Activated T-cell treated with anti-CD3 and anti-CD28 coated beads for 48 hours (primary cell): ENCODE results near the gene GLI3.
"Not testable (repeated sequence)": the region's sequence is repeated elsewhere in the genome, so short reads cannot be mapped to it uniquely, and the experiment has no call there.

Experiments
- DNase-seq: peaks from one replicate; pipeline ENCODE4 v3.0.0-alpha.2; 2020; ENCODE audit warnings: low read depth

The GLI3 gene

DNA sequence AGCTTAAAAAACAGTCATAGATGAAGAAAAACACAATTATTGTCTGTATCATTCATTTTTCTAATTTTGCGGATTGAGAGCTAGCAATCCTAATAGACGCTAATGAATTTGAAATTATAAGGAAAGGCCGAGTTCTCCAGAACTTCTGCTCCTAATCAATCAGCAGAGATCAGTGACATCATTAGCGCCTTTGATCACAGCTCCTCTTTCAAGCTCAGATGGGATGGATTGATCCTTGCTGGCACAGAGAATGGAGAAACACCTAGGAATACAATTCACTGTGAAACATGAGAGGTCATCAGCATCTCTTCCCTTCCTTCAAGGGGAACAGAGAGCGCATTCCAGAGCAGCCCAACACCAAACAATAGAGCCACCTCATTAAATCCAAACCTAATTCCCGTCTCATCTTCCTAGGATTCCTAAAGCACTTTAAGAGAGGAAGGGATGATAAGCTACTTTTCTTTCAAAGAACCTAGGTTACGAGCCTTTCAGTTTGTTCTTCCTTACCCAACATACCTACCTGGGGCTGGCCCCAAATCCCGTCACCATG lies 24.4 kb downstream of the GLI3 start:
- no peak for DNase-seq

- no peak for DNase-seq
Measured at GRCh38 chr7:42211938-42212337, 25.1 kb downstream of the GLI3 start.

GRCh38 chr7:42210779-42211178 lies 26.2 kb downstream of the GLI3 start:
- no peak for DNase-seq

DNA sequence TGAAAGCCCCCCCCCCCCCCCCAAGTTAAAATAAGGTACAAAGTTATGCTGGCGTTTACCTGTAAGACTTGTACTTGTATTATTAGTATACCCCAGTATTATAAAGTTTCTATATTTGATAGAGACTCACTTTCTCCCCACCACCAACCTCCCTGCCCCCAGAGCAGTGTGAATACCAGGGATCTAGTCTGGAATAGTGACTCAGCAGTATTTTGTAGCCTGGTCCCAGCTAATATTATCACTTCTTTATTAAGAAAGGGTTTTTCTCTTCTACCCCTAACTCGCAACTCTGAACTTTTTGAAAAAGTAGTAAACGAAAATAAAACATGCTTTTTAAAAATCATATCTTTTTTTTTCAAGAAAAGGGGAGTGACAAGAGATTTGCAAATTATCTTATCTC lies 26.7 kb downstream of the GLI3 start:
- no peak for DNase-seq

GRCh38 chr7:42209085-42209484 lies 27.9 kb downstream of the GLI3 start:
- DNase-seq = not testable (repeated sequence)

- no peak for DNase-seq
Measured at GRCh38 chr7:42208572-42208971, 28.4 kb downstream of the GLI3 start.

GRCh38 chr7:42207420-42207819 lies 29.6 kb downstream of the GLI3 start:
- no peak for DNase-seq

GRCh38 chr7:42203336-42203735 lies 33.7 kb downstream of the GLI3 start:
- DNase-seq = no peak

GRCh38 chr7:42202601-42203000 lies 34.4 kb downstream of the GLI3 start:
- no peak for DNase-seq

GRCh38 chr7:42198974-42199668 lies 37.9 kb downstream of the GLI3 start:
- no peak for DNase-seq

DNA sequence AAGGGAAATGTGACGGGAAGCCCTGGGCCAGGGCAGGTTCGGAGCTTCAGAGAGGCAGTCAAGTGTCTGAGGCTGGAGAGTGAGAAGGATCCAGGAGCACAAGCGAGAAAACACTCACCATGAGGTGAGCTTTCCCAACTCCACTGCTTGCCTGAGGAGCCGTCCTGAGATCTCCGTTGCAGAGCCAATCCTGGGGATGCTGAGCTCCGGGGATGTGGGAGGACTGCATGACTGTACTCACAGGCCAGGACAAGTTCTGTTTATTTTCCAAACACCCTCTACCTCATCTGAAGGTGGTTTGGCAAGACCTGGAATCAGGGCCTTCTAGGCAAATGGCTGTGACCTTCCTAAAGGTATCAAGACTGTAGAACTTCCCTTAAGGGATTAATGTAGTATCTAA lies 38.7 kb downstream of the GLI3 start:
- DNase-seq = no peak

- no peak for DNase-seq
Measured at GRCh38 chr7:42197451-42197850, 39.6 kb downstream of the GLI3 start.

GRCh38 chr7:42194238-42194637 lies 42.8 kb downstream of the GLI3 start:
- no peak for DNase-seq

GRCh38 chr7:42193471-42194129 lies 43.4 kb downstream of the GLI3 start:
- DNase-seq = no peak

DNA sequence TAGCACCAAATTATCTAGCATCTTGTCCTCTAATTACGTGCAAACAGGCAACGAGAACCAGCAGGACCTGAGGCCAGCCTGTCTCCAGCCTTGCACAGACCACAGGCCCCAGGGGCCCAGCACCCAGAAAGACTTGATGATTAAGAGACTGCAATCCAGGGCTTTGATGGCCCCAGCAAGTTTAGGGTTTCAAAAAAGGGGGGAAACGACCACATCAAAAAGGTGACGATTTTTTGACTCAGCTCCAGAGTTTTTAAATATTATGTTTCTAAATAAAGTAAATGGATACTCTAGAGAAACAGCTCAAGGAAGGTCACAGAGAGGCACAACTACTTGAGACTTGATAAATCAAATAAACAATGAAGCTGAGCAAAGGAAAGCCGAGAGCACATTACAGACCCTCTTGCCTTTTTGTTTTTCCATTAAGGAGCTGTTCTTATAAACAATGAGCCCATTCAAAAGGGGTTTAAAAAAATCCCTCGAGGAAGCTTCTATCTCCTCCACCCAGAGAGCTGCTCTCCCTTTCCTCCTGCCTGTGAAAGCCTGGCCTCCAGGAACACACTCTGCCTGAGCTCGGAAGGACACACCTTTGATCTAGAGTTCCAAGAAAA lies 44.1 kb downstream of the GLI3 start:
- DNase-seq = no peak

GRCh38 chr7:42192066-42192465 lies 44.9 kb downstream of the GLI3 start:
- no peak for DNase-seq

DNA sequence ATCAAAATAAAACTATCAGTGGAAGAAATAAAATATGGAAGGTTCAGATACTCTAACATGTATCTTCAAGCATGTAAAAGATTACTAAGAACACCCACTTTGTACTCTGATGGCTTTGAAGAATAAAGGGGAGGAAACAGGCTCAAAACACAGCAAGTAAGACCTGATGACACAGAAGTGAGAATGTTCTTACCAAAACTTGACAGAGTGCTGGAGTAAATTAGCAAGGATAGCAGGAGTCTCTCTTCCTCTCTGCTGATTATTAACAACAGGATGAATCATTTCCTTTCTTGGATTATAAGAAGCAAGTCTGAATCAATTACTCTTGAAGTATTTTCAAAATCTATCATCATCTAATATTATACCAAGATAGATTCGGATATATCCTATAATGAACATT lies 47.5 kb downstream of the GLI3 start:
- DNase-seq = no peak

DNA sequence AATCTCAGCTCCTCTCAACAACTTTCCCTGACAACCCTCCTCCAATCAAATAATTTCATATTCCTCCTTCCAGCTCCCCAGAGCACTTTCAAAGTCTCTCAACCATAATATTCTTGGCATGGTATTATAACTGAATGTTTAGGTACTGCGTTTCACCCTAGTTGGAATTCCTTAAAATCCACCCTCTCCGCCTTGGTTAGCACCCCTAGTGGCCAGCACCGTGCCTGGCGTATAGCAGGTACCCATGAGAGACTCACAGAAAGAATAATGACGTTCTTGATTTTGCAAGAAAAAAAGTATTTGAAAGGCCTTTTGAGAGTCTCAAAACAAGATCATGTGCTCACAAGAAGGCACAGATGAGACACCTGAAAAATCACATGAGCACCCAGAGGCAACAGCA lies 50.9 kb downstream of the GLI3 start:
- DNase-seq = no peak

GRCh38 chr7:42185726-42186125 lies 51.3 kb downstream of the GLI3 start:
- no peak for DNase-seq

- no peak for DNase-seq
Measured at GRCh38 chr7:42183547-42183946, 53.5 kb downstream of the GLI3 start.

DNA sequence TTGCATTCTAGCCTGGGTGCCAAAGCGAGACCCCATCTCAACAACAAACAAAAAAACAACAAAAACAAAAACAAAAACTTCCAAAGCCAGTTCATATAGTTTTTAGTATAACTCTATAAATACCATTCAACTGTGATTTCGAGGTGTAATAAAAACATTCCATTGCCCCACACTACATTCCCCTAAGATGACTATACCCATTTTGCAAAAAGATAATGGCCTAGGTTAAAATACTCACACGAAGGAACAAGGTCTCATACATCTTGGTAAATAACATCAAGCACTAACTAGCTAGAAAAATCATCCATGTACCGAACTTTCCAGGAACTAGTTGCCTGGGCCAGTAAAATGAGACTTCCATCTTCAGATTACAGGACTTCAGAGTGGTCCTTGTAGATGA lies 55.4 kb downstream of the GLI3 start:
- DNase-seq = no peak

- no peak for DNase-seq
Measured at GRCh38 chr7:42180806-42181205, 56.2 kb downstream of the GLI3 start.

DNA sequence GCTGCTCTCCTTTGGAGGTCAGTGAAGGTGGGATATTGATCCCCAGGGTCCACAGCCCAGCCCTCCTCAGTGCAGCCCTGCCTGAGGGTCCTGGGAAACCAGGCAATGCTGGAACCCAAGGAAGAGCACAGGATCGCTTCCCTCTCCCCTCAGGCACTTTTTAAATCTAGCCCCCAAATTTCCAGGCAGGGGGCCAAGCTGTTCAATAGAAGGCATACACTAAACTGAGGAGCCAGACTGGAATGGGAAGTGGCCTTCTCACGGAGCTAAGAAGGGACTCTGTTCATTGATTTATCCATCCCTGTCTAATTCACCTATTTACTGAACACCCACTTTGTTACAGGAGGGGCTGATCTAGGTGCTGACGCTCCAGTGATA lies 60.3 kb downstream of the GLI3 start:
- no peak for DNase-seq
